CD1c-positive myeloid dendritic cell (primary cell): Measurements from ENCODE around the gene PICALM.
"Not testable (repeated sequence)": the region's sequence is repeated elsewhere in the genome, so short reads cannot be mapped to it uniquely, and the experiment has no call there.

ENCODE experiments used
- DNase-seq: peaks from one replicate; pipeline ENCODE4 v3.0.0-alpha.2; 2016; ENCODE audit errors: extremely low spot score

PICALM gene

GRCh38 chr11:86068951-86069407 lies at the start of gene PICALM:
TSS of gene PICALM (minus strand) at chr11:86069084. CDS start at chr11:86068780, 304 bp downstream.
- DNase-seq = peak; percentile 100

- no peak for DNase-seq
Observed at GRCh38 chr11:86118253-86118652, 49.4 kb upstream of the PICALM start.

GRCh38 chr11:86117712-86118063 lies 48.8 kb upstream of the PICALM start:
- DNase-seq = no peak

GRCh38 chr11:86117001-86117711 lies 48.3 kb upstream of the PICALM start:
- peak; percentile 62 for DNase-seq

GRCh38 chr11:86116386-86116726 lies 47.5 kb upstream of the PICALM start:
- no peak for DNase-seq

GRCh38 chr11:86115542-86116385 lies 46.9 kb upstream of the PICALM start:
- DNase-seq = no peak

- no peak for DNase-seq
Observed at GRCh38 chr11:86108890-86109638, 40.2 kb upstream of the PICALM start.

- no peak for DNase-seq
Observed at GRCh38 chr11:86108191-86108590, 39.3 kb upstream of the PICALM start.

GRCh38 chr11:86106916-86107315 lies 38.0 kb upstream of the PICALM start:
- DNase-seq = no peak

GRCh38 chr11:86106031-86106430 lies 37.1 kb upstream of the PICALM start:
- DNase-seq = not testable (repeated sequence)

GRCh38 chr11:86105601-86106000 lies 36.7 kb upstream of the PICALM start:
- DNase-seq = not testable (repeated sequence)

GRCh38 chr11:86103808-86104207 lies 34.9 kb upstream of the PICALM start:
- DNase-seq = no peak

GRCh38 chr11:86101941-86102407 lies 33.1 kb upstream of the PICALM start:
- no peak for DNase-seq

GRCh38 chr11:86101493-86101892 lies 32.6 kb upstream of the PICALM start:
- DNase-seq = no peak

- peak; percentile 14 for DNase-seq
Observed at GRCh38 chr11:86099874-86100273, 31.0 kb upstream of the PICALM start.

GRCh38 chr11:86097980-86098379 lies 29.1 kb upstream of the PICALM start:
- no peak for DNase-seq

GRCh38 chr11:86091566-86091965 lies 22.7 kb upstream of the PICALM start:
- DNase-seq = no peak

- no peak for DNase-seq
Observed at GRCh38 chr11:86091086-86091485, 22.2 kb upstream of the PICALM start.

- no peak for DNase-seq
Observed at GRCh38 chr11:86089659-86090058, 20.8 kb upstream of the PICALM start.

GRCh38 chr11:86087688-86088087 lies 18.8 kb upstream of the PICALM start:
- not testable (repeated sequence) for DNase-seq

- DNase-seq = no peak
Observed at GRCh38 chr11:86087256-86087655, 18.4 kb upstream of the PICALM start.

- no peak for DNase-seq
Observed at GRCh38 chr11:86081455-86081854, 12.6 kb upstream of the PICALM start.
